Lung (tissue), 12 donors: ENCODE results near the gene PIGM. TPM values are rescaled to one million over a fixed set of nuclear protein-coding genes. Genes with fewer than 3 reads are reported as not detected.

Experiments used
- ATAC-seq: fragments of 200-7000 bp; cut with Tn5 transposase; one replicate; pipeline ENCODE4 v1.9.1; 2020; ENCODE audit warnings: moderate number of reproducible peaks; ENCODE audit not compliant: insufficient read depth, low FRiP score
- DNase-seq, 3 donors: peaks; one replicate each; pipeline ENCODE4 v3.0.0-alpha.2; 2013 to 2017
- H3K27ac ChIP-seq, 2 donors: one replicate each; pipeline ENCODE4 v1.5.1; 2013; ENCODE audit warnings: mild to moderate bottlenecking in 2 of 2, moderate library complexity in 2 of 2, control low read depth in 1 of 2, inconsistent platforms in 1 of 2, low read depth in 1 of 2, low read length in 1 of 2
- H3K27me3 ChIP-seq, 3 donors: one replicate each; pipeline ENCODE4 v1.5.1; 2013; ENCODE audit warnings: low read length in 2 of 3; ENCODE audit not compliant: control insufficient read depth in 3 of 3, insufficient read depth in 3 of 3
- H3K36me3 ChIP-seq, 4 donors: one replicate each; pipeline ENCODE4 v1.5.1; 2013; ENCODE audit warnings: low read length in 4 of 4, mild to moderate bottlenecking in 1 of 4, moderate library complexity in 1 of 4; ENCODE audit not compliant: control insufficient read depth in 4 of 4, insufficient read depth in 4 of 4
- H3K4me1 ChIP-seq, 5 donors: one replicate each; pipeline ENCODE4 v1.5.1; 2013; ENCODE audit warnings: low read length in 5 of 5, mild to moderate bottlenecking in 2 of 5, moderate library complexity in 1 of 5; ENCODE audit not compliant: control insufficient read depth in 5 of 5, insufficient read depth in 5 of 5
- H3K4me3 ChIP-seq: one replicate; pipeline ENCODE4 v1.5.1; 2013; ENCODE audit warnings: mild to moderate bottlenecking, control low read depth, moderate library complexity
- H3K9ac ChIP-seq, 2 donors: one replicate each; pipeline ENCODE4 v1.5.1; 2013; ENCODE audit warnings: low read length in 2 of 2, control low read depth in 1 of 2; ENCODE audit not compliant: insufficient read depth in 1 of 2
- H3K9me3 ChIP-seq, 4 donors: one replicate each; pipeline ENCODE4 v1.5.1; 2013; ENCODE audit warnings: low read length in 3 of 4, mild to moderate bottlenecking in 1 of 4, moderate library complexity in 1 of 4; ENCODE audit not compliant: control insufficient read depth in 4 of 4, insufficient read depth in 3 of 4
- WGBS, 2 donors: extraction: QIAGEN DNeasy Blood & Tissue Kit; methylation state at CpG; one replicate each; pipeline ENCODE4 v1.1.7; 2013; 5-methylcytosine and 5-hydroxymethylcytosine counted together
- polyA plus RNA-seq, 2 donors: library from polyadenylated mRNA; stranded (reverse); fragments of 200-250 nt; gene quantifications; one replicate each; pipeline ENCODE4 v1.2.1, GENCODE V29; 2013
- total RNA-seq, 2 donors: library from RNA; depleted of rRNA in 1 of 2; stranded (reverse); fragments of >200 nt in 1 of 2; gene quantifications; one replicate each; pipeline ENCODE4 v1.2.1, GENCODE V29; 2014 to 2021
- TF ChIP-seq, protein P1 (sequence below): IDR thresholded peaks from 2 replicates; pipeline ENCODE4 v1.5.1; 2012; ENCODE audit warnings: mild to moderate bottlenecking; ENCODE audit errors: control extremely low read depth, extremely low read depth
- donor health status: control.
- donor health status: control.
- donor health status: Bipolar disorder and iron deficiency.
- donor health status: healthy.
- donor health status: DM: yes; HTN: yes; CAD: no.

Gene PIGM
- total and polyA plus RNA-seq, 4 donors: 3.7 to 9.1 (median 5.7) TPM

DNA sequence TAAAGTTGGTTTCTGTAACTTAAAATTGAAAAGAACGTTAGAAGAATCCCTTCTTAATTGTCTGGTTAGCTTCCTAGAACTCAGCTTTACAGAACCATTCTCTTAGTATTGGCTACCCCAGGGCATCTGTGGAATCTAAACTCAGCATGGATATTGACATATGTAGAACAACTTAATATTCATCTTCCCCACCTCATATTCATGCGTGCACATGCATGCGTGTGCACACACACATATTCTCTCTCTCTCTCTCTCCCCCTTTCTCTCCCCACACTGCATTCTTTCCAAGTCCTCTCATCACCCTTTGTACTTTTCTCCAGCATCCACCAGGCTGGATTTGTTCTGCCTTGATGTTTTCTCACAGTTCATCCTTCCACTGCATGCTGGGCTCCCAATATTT lies 13.4 kb downstream of the PIGM start:
- no peak overlapping the region for H3K4me3 ChIP-seq
- DNase-seq (no peak), ATAC-seq (no peak)
- no peak overlapping the region for H3K27ac ChIP-seq
- no peak overlapping the region for H3K9ac ChIP-seq
- TF ChIP-seq, protein P1, sequence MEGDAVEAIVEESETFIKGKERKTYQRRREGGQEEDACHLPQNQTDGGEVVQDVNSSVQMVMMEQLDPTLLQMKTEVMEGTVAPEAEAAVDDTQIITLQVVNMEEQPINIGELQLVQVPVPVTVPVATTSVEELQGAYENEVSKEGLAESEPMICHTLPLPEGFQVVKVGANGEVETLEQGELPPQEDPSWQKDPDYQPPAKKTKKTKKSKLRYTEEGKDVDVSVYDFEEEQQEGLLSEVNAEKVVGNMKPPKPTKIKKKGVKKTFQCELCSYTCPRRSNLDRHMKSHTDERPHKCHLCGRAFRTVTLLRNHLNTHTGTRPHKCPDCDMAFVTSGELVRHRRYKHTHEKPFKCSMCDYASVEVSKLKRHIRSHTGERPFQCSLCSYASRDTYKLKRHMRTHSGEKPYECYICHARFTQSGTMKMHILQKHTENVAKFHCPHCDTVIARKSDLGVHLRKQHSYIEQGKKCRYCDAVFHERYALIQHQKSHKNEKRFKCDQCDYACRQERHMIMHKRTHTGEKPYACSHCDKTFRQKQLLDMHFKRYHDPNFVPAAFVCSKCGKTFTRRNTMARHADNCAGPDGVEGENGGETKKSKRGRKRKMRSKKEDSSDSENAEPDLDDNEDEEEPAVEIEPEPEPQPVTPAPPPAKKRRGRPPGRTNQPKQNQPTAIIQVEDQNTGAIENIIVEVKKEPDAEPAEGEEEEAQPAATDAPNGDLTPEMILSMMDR: no peak
- no peaks in the 10 kb centered on the region for H3K9me3 ChIP-seq
- WGBS, 2 donors: 85 to 91% methylated on average over 3 of the region's 3 CpGs
- peaks cover 0 to 3% (median under 1%) of the 10 kb centered on the region in 5 donors for H3K4me1 ChIP-seq
- H3K36me3 ChIP-seq: no peaks in the 10 kb centered on the region
- peaks cover 0 to 30% (median 18%) of the 10 kb centered on the region in 3 donors for H3K27me3 ChIP-seq

DNA sequence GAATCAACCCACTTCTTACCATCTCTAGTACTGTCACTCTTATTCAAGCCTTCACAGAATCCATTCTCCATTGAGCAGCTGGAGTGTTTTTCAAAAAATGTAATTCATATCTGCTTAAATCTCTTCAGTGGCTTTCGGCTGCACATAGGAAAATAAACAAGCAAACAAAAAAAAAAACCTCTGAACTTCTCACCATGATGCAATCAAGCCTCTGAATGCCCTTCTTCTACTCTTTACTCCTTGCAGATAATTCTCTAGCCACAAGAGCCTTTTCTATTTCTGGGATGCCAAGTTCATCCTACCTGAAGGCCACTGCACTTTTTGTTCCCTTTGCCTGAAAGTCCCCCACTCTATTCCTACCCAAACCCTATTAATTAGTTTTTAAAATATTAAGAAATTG lies 14.2 kb downstream of the PIGM start:
- DNase-seq (no peak), ATAC-seq (no peak)
- H3K27me3 ChIP-seq: peaks cover 0 to 31% (median 20%) of the 10 kb centered on the region in 3 donors
- H3K36me3 ChIP-seq: no peaks in the 10 kb centered on the region
- TF ChIP-seq, protein P1: no peak
- H3K9me3 ChIP-seq: no peaks in the 10 kb centered on the region
- 53 to 55% methylated on average over 1 of the region's 1 CpG for WGBS, 2 donors
- no peak overlapping the region for H3K4me3 ChIP-seq
- H3K4me1 ChIP-seq: no peaks in the 10 kb centered on the region
- H3K27ac ChIP-seq: no peak overlapping the region
- no peak overlapping the region for H3K9ac ChIP-seq

DNA sequence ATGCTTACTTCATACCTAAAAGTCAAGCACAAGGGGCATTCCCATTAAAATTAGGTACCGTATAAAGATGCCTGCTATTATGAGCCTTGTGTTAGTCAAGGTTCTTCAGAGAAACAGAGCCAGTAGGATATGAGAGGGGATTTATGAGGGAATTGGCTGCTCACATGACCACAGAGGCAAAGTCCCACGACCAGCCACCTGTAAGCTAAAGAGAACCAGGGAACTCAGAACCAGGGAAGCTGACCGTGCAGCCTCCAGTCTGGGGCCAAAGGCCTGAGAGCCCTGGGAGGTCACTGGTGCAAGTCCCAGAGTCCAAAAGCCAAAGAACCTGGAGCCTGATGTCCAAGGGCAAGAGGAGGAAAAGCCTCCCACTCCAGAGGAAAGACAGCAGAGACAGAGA lies 20.0 kb downstream of the PIGM start:
- Histone ChIP-seq H3K27ac (no peak overlapping the region), H3K9me3 (no peaks in the 10 kb centered on the region), H3K9ac (no peak overlapping the region), H3K4me1 (no peaks in the 10 kb centered on the region), H3K27me3 (peaks cover 0 to 15% (median 4%) of the 10 kb centered on the region in 3 donors), H3K36me3 (no peaks in the 10 kb centered on the region), H3K4me3 (no peak overlapping the region)
- TF ChIP-seq, protein P1: no peak
- DNase-seq: no peak
- ATAC-seq: no peak
- 77 to 89% methylated on average over 3 of the region's 3 CpGs for WGBS, 2 donors

DNA sequence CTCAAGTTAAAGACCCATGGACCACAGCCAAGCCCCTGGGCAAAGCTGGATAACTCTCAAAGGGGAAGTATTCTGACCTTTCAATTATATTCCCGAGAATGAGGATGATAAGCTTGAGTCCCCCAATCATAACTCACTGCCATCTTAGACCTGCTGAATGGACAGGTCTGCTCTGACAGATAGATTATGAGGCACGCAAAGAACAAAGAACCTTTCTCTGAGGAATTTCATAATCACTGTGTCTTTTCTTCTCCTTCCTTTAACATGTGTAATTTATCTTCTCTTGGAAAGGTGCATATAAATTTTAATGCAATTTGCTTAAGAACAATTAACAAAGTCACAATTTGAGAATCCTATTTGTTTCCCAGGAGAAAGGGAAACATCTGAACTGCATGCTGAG lies 22.0 kb downstream of the PIGM start:
- Histone ChIP-seq H3K27ac (no peak overlapping the region), H3K9me3 (no peaks in the 10 kb centered on the region), H3K4me1 (no peaks in the 10 kb centered on the region), H3K9ac (no peak overlapping the region), H3K4me3 (no peak overlapping the region), H3K36me3 (no peaks in the 10 kb centered on the region), H3K27me3 (peaks cover 0 to 12% (median 4%) of the 10 kb centered on the region in 3 donors)
- ATAC-seq (no peak), DNase-seq (no peak)
- WGBS, 2 donors: 45 to 54% methylated on average over 2 of the region's 2 CpGs
- TF ChIP-seq, protein P1: no peak
